HTERT RPE-1 (cell line): ENCODE results near the gene DELE1.

Experiments used
- in situ Hi-C: fragments of 300-500 bp; cut with MboI; formaldehyde crosslinking; loops from 4 replicates; pipeline ENCODE4 v1.14.3; 2020; ENCODE audit warnings: low sequenced_read_pairs

DELE1 gene

DNA sequence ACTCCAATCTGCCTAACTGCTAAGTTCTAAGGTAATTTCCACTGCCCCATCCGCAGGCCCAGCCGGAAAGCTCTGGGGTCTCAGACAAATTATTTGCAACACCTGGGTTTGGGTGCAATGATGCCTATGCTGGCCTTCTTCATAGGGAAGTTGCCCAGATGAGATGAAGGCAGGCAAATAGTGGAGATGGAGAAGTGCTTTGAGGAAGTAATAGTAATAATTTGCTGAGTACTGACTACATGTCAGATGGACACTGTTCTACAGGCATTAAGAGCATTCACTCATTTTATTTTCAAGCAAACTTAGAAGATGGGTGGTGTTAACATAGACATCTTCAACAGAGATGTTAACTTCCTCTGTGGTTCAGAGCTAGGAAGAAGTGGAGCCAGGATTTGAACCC is 30.5 kb downstream of the DELE1 start:
- in situ Hi-C loops: no loop called here

DNA sequence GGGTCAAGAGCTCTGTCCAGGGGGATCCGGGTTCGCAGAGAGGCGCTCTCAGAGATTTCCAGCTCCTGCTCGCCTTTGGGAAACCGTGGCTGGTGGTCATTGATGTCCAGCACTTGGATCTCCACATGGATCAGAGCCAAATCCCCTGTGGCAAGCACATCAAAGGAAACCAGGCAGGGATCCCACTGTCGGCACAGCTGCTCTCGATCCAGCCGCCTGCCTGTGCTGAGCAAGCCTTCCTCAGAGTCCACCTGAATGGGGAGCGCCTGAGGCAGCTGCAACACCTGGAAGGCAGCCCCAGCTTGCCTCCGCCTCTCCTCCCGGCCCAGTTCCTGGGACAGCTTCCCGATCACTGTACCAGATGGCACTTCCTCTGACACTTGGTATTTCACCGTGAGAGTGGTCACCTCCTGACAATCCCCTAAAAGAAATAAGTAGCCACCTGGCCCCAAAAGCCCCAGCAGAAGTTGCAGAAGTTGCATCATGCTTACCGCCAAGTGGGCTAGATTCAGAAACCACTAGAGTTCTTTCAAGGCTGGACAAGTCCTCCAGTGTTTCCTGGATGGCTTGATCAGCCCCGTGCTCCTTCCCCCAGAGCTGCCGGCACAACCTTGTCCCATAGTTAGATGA is 33.8 kb downstream of the DELE1 start:
- in situ Hi-C loops: no loop called here

DNA sequence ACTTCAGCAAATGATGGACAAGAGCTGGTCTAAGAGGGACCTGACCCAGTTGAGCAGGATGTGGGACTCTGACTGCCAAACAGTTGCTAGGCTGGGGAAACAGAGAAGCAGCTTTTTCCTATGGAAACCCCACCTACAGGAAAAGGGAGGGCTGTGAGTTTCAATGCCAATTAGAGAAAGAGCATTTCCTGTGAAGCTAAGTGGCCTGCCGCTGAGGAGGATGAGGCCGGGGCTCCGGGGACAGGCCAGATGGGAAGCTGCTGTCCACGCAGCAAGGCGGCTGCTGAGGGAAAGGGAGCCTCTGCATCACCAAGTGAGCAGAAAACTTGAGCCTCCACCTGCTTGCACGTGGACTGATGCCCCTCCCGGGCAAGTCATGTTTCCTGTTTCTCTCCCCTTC is 34.4 kb downstream of the DELE1 start, which contains the start of gene PCDH12:
Gene PCDH12 (minus strand): TSS at position 90 of the 400 bp plus-strand sequence. CDS start 351 bp downstream, outside the sequence.
- in situ Hi-C loops: no loop called here

DNA sequence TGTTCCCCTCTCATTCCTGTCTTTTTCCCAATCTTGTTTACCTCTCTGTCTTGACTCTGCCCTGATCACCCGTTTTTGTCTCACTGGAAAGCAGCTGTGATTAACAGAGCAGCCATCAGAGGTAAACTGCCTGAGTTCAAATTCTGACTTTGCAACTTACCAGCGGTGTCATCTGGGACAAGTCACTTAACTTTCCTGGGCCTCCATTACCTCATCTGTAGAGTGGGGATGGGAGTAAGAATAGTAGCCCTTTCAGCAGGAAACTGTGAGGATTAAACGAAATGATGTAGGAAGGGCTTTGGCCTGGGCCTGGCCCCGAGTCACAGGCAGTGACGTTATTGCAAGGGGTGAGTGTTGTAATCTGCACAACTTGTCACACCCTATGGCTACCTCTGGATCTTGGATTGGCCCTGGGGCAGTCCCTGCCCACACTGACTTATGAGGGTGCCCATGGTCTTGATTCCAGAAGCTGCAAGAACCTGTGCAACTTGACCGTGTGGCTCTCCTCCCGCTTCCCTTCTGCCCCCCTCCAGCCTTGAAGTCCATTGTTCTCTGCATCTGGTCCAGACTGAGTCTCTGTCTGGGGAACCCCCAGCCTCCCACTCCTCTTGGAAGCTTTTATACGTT is 35.0 kb downstream of the DELE1 start:
- in situ Hi-C loops: no loop called here

DNA sequence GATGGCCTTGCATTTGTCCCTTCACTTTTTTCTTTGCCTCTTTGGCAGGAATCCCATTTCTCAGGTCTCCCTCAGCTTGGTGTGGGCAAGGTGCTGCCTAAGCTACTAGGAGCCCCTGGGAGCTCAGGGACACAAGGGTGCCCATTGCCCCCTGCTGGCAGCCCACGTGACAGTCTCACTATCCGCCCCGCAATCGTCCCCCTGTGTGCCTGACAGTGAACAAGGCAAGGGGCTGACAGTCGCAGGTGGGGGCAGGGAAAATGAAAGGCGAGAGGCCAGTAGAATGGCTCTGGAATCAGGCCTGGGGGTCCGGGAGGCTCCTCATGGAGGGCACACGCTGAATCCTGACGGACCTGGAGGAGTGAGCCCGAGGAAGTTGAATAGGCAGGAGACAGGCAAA is 36.3 kb downstream of the DELE1 start:
- in situ Hi-C loops: no loop called here

DNA sequence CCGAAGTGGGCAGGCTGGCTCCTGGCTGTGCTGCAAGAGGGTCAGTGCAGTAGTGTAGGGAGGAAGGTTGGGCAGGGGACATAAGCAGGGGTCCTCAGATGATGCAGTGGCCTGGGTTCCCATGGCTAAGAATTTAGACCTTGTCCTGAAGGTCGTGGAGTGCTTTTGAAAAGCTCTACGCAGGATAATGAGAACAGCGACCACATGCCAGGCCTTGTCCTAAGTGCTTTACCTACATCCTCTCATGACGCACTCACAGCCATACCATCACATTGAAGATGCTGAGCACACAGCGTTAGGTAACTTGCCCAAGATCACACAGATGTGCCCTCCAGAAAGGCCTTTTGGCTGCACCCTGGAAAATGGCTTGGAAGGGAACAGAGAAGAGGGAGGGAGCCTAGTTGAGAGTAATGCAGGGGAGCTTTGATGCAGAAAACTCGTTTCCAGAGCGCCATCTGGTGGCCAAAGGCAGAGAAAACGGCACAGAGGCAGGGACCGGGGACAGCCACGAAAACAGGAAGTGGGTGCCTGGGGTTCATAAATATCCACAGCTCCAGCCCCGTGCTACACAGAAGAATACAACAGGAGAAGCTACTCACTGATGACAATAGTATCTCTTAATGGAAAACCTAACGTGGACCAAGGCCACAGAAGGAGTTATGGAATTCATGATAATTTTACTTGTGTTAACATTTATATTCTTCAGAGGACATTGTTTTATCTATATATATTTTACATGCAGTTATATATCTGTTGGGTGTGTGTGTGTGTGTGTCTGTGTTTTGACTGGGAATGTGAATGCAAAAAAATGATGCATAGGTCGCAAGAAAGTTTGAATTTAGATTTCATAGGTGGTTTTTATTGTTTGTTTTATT is 37.0 kb downstream of the DELE1 start:
- in situ Hi-C loops: no loop called here

DNA sequence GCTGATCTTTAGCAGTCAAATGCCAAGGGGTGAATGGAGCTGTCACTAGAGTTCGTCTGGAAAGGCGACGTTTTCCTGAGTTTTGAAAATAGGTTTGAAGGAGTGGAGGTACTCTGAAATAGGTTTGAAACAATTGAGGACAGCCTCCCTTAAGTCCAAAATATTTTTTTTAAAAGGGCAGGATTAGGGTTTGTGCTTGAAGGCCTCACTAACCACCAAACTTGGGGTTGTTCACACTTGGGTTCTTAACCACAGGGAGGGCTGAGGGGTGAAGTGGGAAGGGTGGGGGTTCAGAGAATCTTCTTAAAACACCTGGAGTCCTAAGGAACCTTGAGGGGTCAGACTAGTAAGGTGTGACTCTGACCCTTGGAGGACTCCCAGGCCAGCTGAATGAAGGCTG is 37.8 kb downstream of the DELE1 start:
- in situ Hi-C loops: no loop called here

DNA sequence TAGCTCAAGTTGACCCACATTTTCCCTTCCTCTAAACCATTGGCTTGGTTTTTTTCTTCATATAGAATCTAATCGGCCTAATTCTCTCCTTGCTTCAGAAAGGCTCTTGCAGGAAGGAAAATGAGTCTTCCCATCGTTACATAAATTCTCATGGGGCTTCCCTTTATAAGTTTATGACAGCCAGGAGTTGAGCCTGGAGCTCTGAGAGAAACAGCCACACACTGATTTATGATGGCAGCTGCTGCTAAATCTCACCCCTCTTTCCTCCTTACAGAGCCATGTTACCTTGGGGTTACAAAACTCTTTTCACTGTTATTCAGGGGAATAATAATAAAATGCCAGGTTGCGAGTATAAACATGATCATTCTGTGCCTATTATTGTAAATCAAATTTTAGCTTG is 40.0 kb downstream of the DELE1 start:
- in situ Hi-C loops: no loop called here

DNA sequence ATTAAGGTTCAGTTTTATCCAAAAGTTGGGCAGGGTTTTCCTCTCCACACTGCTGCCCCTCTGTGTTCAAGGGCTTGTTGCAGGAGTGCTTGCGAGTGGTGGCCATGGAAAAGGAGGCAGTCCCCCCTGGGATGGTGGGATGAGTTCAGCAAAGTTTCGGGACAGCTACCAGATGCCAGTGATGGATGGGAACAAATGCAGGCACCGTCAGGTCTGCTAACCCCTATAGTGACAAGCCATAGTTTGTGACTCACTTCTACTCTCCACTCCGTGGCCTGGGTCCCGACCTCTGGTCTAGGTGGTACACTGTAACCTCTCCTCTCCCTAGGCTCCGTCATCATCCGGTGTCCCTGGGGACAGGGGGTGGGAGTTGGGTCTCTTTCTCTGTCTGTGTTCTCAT is 41.4 kb downstream of the DELE1 start:
- in situ Hi-C loops: no loop called here

DNA sequence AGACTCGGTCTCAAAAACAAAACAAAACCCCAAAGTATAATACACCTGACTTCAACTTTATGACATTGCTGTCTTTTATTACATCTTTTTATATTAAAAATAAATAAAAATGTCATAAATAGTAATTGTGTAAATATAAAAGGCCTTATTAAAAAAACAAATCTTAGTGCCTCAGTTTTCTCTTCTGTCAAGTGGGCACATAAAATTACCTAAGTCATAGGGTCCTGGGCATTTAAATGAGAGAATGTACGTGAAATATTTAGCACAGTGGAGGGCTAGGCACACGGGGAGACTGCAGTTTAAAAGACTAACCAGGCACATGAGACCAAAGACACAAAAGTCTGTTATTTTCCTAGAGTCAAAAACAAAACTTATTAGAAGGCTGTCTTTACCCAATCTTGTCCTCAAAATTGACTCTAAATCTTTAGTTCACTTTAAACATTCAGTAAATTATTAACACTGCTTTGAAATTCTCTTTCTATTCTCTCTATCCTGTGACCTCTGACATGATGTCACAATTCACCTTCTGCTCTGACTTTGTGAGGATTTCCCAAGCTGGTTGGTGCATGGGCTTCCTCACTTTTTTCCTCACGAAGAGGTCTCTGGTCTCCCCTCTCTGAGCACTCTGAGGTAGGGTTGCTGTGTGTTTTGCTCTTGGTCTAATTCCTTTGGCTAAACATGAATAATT is 42.7 kb downstream of the DELE1 start:
- in situ Hi-C loops: no loop called here

DNA sequence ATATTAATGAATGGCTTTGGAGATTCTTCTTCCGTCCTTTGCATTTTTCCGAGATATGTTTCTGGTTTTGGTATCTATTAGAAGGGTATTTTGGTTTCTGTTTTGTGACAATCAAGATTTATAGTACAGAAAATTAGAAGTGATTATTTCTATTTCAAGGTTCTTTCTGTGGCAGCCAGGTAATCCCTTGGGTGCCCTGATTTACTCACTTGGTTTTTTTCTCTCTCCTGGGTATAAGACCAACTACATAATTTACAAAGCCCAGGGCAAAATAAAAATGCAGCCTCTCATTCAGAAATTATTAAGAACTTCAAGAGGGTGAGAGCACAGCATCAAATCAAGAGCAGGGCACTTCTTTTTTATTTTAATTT is 43.3 kb downstream of the DELE1 start:
- in situ Hi-C loops: no loop called here

DNA sequence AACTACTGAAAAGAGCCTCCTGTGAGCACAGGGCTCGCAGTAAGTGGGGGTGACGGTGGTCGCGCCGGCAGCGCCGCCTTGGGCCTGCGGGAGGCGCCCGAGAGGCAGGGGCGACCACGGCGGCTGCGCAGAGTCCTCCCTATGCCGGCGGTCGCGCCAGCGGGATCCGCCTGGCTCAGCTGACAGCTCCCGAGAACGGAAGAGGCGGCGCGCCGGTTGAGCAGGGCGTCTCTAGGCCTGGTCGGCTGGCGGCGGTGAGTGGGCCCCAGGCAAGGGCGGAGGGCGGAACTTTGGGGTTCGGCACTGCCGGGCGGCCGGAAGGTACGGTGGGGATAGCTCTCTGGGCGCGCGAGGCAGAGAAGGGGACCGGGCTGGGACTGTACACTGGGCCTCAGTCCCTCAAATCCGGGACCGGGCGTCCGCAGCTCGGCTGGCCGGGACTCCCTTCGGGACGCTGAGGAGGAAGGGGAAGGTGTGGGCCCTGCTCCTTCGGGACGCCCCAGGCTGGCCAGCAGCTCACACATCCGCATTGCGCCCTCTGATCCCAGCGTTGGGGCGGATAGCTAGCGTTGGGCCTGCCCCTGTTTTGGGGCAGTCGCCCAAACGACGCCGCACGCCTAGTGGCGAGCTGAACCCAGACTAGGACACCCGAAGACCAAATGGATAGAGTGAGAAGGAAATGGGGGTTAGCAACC is 45.4 kb downstream of the DELE1 start, which contains the start of gene RNF14:
Gene RNF14 (plus strand): TSS at position 192 of the 695 bp plus-strand sequence. CDS start 4,484 bp downstream, outside the sequence.
- in situ Hi-C loops: no loop called here

DNA sequence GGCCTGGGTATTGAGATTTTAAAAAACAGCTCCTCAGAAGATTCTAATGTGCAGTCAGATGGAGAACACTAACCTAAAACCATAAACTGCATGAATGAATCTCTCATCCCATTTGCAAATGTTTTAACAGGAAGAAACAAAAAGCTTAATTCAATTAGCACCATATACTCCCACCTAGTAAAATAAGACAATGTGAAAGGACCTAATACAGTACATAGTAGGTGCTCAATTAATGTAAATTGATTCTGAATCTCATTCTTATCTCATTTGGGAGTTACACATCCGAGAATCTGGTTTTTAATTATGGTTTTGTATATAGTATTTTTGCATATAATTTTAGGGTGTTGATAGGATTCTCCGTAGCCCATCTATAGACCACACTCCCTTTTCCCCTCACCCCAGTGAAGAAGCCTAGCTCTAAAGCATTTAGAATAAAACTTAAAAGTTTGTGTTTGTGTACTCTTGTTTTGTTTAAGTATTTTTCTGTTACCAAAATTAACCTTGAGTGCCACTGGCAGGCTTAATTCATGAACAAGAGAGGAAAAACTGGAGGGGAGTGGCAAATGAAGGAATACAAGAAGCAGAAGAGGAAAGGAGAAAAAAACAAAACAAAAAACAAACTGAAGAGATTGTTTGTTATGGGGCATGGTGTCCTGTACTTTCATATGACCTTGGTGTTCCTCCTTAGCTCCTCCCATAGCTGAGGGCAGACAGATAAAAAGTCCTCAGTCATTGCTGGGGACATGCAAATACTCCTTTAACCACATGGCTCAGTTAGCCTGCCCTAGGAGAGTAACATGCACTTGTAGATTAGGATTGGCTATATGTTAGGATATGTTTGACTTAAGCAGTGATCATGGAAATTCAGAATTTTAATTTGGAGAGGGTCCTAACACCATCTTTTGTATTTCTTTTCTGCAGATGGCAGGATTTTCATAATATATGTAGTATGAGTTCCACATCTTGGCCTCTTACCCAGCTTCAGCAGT is 46.4 kb downstream of the DELE1 start:
- in situ Hi-C loops: no loop called here

DNA sequence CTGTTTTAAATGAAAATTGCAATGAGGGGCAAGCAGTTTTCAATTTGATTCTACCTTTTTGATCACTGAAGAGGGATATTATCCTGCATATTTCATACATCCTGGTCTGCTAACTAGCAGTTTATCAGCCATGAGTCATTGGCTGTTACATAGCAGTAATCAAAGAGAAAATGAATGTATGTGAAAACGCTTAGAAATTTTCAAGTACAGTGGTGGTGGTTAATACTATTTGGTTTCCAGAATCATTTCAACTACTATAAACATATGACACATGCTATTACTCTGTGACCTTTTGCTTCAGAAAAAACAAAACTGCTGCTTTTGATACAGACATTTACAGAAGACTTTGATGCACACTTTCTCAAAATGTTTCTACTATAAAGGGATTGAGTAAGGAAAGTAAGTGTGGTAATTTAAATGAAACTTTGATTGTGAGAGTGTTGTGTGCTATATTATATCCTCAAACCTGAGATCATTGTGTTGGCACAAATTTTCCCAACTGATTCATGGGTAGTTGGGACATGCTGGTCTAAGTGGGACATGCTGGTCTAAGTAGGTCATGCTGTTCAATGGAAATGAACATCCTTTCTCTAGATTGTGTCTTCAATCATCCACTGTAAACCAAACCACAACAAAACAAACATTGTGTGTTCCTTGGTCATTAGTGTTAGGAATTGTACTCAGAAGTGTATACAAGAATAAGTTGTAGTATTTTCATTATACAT is 50.4 kb downstream of the DELE1 start:
- in situ Hi-C loops: no loop called here

DNA sequence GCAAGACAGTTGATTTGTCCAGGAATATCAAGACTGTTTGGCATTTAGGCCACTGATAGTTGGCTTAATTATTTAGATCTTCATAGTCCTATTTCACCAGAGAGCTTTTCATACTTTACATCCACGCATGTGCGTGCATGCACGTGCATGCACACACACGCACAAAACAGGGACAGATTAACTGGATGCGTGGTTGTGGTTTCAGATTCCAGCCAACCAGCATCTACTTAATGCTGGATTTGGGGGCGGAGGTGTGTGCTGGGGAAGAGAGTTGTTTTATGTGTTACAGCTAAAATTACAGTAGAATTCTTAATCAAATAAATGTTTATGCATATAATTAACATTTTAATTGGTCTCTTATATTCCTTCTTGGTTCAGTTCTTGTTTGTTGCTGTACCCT is 52.5 kb downstream of the DELE1 start:
- in situ Hi-C loops: no loop called here

DNA sequence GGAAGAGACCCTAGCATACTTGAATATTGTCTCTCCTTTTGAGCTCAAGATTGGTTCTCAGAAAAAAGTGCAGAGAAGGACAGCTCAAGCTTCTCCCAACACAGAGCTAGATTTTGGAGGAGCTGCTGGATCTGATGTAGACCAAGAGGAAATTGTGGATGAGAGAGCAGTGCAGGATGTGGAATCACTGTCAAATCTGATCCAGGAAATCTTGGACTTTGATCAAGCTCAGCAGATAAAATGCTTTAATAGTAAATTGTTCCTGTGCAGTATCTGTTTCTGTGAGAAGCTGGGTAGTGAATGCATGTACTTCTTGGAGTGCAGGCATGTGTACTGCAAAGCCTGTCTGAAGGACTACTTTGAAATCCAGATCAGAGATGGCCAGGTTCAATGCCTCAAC is 54.7 kb downstream of the DELE1 start:
- in situ Hi-C loops: no loop called here

DNA sequence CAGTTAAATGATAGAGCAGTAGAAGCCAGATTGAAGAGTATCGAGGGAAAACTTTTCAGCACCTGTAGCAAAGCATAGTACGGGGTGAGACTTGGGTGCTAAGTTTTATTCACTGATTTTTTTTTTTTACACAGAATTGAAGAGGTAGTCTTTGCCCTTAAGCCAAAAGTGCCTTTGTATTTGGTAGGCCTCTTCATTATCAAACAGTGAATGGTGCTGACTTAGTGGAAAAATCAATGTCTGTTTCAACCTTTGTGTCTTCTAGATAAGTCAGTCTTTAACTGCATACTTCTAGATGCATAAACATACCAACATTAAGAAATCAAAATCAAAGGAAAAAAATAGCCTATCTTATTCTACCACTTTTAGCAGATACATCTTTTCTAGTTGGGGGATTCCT is 59.0 kb downstream of the DELE1 start:
- in situ Hi-C loops: no loop called here

DNA sequence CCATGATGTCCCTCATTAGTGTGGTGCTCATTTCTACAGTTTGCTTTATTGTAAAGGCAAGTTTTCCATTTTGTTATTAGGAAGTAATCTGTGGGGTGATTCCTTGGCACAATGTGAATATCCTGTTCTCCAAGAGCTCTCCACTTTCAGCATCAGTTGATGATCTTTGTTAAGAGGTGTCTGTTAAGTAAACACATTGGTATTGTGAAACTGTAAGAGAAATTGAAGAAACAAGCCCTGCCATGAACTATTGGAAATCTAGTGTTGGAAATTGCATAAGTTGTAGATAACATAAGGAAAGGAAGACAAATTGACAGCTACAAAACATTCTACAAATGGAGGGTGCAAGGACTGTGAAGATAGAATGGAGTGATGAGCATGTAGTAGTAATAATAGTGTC is 62.4 kb downstream of the DELE1 start:
- in situ Hi-C loops: no loop called here

DNA sequence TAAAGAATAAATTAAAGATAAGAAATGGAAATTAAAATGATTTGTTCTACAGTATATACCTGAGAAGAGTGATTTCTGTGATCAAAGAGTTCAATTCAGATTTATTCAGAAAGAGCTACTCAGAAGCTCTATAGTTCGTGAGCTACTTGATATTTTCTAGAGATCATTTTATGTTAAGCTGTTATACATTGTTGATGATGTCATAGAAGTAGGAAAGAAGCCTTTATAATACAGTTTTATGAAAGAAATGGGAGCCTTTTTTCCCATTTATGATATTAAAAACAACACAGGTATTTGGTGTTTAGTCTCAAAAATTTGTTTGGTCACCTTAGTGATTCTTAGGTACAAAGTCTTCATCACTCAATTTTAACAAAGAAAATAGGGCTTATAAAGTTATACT is 66.0 kb downstream of the DELE1 start:
- in situ Hi-C loops: no loop called here
